Measurements from ENCODE around the gene COL20A1. TPM values are rescaled to one million over a fixed set of nuclear protein-coding genes. Genes with fewer than 3 reads are reported as not detected.
A peak's percentile ranks its signal among the peaks of the same experiment; 100 is the strongest.

Gene COL20A1
- total and polyA plus RNA-seq, 2 of the 13 experiments (the other 11 are each of a cell fraction or from before 2014, with no cell fraction given) = not detected

DNA sequence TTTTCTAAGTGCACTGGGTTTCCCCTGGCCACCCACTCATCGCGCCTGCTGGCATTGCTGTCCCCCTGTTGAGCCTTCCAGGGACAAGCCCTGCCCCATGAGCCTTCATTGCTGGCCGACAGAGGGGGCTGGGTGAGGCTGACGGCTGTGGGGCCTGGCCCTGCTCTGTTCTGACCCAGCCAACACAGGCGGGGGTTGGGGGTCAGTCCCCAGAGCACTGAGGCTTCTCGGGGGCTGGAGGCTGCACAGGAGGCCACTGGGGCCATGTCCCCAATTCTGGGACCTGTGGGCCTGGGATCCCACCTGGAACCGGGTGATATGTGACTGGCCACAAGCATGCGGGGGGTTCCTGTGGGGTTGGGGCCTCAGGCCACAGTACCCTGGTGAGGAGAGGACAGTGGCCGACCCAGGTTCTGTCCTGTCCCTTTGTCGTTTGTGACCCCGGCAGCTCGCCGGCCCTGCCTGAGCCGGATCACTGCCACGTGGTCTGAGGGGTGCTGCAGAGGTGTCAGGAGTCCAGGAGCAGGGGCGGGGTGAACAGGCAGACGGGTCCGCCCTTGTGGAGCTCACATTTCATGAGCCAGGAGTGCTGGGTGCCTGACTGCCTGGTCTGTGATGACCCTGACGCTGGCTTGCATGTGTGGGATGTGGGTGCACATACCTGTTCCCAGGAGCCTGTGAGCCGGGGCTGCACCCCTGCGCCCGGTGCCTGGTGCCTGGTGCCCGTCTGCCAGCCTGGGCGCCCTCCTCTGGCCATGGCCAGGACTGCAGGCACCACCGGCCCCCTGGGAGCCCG, 2.1 kb upstream of the COL20A1 start (continued):
- TF ChIP-seq ZNF674 (CRISPR knock-in tag; IDR thresholded peaks at IDR 0.05; ENCODE audit: low read depth) = no peak
- TF ChIP-seq YEATS4 (CRISPR knock-in tag; IDR thresholded peaks at IDR 0.05; ENCODE audit: borderline replicate concordance) = no peak; the same call in 1 of the 2 replicates
- TF ChIP-seq ZNF784 (CRISPR knock-in tag; IDR thresholded peaks at IDR 0.05; ENCODE audit: borderline replicate concordance) = no peak
- TF ChIP-seq ZBTB39 (CRISPR knock-in tag; IDR thresholded peaks at IDR 0.05) = no peak; the same call in 1 of the 2 replicates
- no peak for TF ChIP-seq IRF2 (CRISPR knock-in tag; IDR thresholded peaks at IDR 0.05)
- no peak for TF ChIP-seq FOXK2 (IDR thresholded peaks at IDR 0.05)
- TF ChIP-seq ZNF841 (CRISPR knock-in tag; IDR thresholded peaks at IDR 0.05; ENCODE audit: borderline replicate concordance) = no peak
- TF ChIP-seq ZNF670 (CRISPR knock-in tag; IDR thresholded peaks at IDR 0.05; ENCODE audit: borderline replicate concordance) = no peak
- TF ChIP-seq, protein P1, sequence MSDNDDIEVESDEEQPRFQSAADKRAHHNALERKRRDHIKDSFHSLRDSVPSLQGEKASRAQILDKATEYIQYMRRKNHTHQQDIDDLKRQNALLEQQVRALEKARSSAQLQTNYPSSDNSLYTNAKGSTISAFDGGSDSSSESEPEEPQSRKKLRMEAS (IDR thresholded peaks at IDR 0.05) = peak; percentile 83
- TF ChIP-seq, protein P2, sequence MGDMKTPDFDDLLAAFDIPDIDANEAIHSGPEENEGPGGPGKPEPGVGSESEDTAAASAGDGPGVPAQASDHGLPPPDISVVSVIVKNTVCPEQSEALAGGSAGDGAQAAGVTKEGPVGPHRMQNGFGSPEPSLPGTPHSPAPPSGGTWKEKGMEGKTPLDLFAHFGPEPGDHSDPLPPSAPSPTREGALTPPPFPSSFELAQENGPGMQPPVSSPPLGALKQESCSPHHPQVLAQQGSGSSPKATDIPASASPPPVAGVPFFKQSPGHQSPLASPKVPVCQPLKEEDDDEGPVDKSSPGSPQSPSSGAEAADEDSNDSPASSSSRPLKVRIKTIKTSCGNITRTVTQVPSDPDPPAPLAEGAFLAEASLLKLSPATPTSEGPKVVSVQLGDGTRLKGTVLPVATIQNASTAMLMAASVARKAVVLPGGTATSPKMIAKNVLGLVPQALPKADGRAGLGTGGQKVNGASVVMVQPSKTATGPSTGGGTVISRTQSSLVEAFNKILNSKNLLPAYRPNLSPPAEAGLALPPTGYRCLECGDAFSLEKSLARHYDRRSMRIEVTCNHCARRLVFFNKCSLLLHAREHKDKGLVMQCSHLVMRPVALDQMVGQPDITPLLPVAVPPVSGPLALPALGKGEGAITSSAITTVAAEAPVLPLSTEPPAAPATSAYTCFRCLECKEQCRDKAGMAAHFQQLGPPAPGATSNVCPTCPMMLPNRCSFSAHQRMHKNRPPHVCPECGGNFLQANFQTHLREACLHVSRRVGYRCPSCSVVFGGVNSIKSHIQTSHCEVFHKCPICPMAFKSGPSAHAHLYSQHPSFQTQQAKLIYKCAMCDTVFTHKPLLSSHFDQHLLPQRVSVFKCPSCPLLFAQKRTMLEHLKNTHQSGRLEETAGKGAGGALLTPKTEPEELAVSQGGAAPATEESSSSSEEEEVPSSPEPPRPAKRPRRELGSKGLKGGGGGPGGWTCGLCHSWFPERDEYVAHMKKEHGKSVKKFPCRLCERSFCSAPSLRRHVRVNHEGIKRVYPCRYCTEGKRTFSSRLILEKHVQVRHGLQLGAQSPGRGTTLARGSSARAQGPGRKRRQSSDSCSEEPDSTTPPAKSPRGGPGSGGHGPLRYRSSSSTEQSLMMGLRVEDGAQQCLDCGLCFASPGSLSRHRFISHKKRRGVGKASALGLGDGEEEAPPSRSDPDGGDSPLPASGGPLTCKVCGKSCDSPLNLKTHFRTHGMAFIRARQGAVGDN (CRISPR knock-in tag; IDR thresholded peaks at IDR 0.05) = peak; percentile 88
- no peak for TF ChIP-seq TSC22D2 (CRISPR knock-in tag; IDR thresholded peaks at IDR 0.05; ENCODE audit: borderline replicate concordance)
- TF ChIP-seq ZBTB25 (CRISPR knock-in tag; IDR thresholded peaks at IDR 0.05) = no peak
- TF ChIP-seq ZNF790 (CRISPR knock-in tag; IDR thresholded peaks at IDR 0.05; ENCODE audit: borderline replicate concordance) = no peak
- TF ChIP-seq SRSF1 (optimal IDR thresholded peaks at IDR 0.05; ENCODE audit: low read depth, low read length) = no peak
- no peak; the same call in 1 of the 2 replicates for TF ChIP-seq NFYB (CRISPR knock-in tag; IDR thresholded peaks at IDR 0.05)
- TF ChIP-seq TERF1 (CRISPR knock-in tag; IDR thresholded peaks at IDR 0.05) = no peak
- TF ChIP-seq ZNF513 (CRISPR knock-in tag; conservative IDR thresholded peaks at IDR 0.05) = no peak
